CD4-positive, alpha-beta T cell treated with Interleukin-21 for 1 hour (primary cell): Measurements from ENCODE around the gene ATP8B4.

ENCODE experiments used
- DNase-seq: peaks from one replicate; pipeline ENCODE4 v3.0.0-alpha.2; 2020

The ATP8B4 gene

GRCh38 chr15:49887659-49888322 lies 231.2 kb downstream of the ATP8B4 start:
- no peak for DNase-seq

- no peak for DNase-seq
Observed at GRCh38 chr15:49883121-49883520, 235.9 kb downstream of the ATP8B4 start.

- DNase-seq: no peak
Observed at GRCh38 chr15:49881866-49882265, 237.2 kb downstream of the ATP8B4 start.

- DNase-seq: no peak
Observed at GRCh38 chr15:49881433-49881832, 237.6 kb downstream of the ATP8B4 start.

- no peak for DNase-seq
Observed at GRCh38 chr15:49877873-49878521, 241.0 kb downstream of the ATP8B4 start.

GRCh38 chr15:49877117-49877872 lies 241.7 kb downstream of the ATP8B4 start:
- no peak for DNase-seq

GRCh38 chr15:49876401-49877038 lies 242.5 kb downstream of the ATP8B4 start:
- peak; percentile 3 for DNase-seq

GRCh38 chr15:49875392-49875791 lies 243.6 kb downstream of the ATP8B4 start:
- DNase-seq: no peak

GRCh38 chr15:49870472-49870871 lies 248.6 kb downstream of the ATP8B4 start:
- no peak for DNase-seq

GRCh38 chr15:49868348-49868747 lies 250.7 kb downstream of the ATP8B4 start:
- DNase-seq: no peak

GRCh38 chr15:49865925-49866757 lies 252.9 kb downstream of the ATP8B4 start:
- DNase-seq: no peak

GRCh38 chr15:49864251-49864650 lies 254.8 kb downstream of the ATP8B4 start:
- no peak for DNase-seq

- DNase-seq: no peak
Observed at GRCh38 chr15:49863431-49864224, 255.4 kb downstream of the ATP8B4 start.

- no peak for DNase-seq
Observed at GRCh38 chr15:49860101-49860500, 258.9 kb downstream of the ATP8B4 start.

GRCh38 chr15:49857496-49858475 lies 261.2 kb downstream of the ATP8B4 start:
- DNase-seq: no peak

- no peak for DNase-seq
Observed at GRCh38 chr15:49855917-49856637, 263.0 kb downstream of the ATP8B4 start.

GRCh38 chr15:49852756-49853155 lies 266.3 kb downstream of the ATP8B4 start:
- no peak for DNase-seq

- no peak for DNase-seq
Observed at GRCh38 chr15:49848807-49849206, 270.2 kb downstream of the ATP8B4 start.

GRCh38 chr15:49848282-49848724 lies 270.7 kb downstream of the ATP8B4 start:
- DNase-seq: no peak
